Retina (tissue), 1 donor: ENCODE data around the gene NETO2.
A peak's percentile ranks its signal among the peaks of the same experiment; 100 is the strongest.
"Not testable (repeated sequence)": the region's sequence is repeated elsewhere in the genome, so short reads cannot be mapped to it uniquely, and the experiment has no call there.

Experiments used
- DNase-seq: peaks from one replicate; pipeline ENCODE4 v3.0.0-alpha.2; 2016

NETO2 gene, protein sequence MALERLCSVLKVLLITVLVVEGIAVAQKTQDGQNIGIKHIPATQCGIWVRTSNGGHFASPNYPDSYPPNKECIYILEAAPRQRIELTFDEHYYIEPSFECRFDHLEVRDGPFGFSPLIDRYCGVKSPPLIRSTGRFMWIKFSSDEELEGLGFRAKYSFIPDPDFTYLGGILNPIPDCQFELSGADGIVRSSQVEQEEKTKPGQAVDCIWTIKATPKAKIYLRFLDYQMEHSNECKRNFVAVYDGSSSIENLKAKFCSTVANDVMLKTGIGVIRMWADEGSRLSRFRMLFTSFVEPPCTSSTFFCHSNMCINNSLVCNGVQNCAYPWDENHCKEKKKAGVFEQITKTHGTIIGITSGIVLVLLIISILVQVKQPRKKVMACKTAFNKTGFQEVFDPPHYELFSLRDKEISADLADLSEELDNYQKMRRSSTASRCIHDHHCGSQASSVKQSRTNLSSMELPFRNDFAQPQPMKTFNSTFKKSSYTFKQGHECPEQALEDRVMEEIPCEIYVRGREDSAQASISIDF

DNA sequence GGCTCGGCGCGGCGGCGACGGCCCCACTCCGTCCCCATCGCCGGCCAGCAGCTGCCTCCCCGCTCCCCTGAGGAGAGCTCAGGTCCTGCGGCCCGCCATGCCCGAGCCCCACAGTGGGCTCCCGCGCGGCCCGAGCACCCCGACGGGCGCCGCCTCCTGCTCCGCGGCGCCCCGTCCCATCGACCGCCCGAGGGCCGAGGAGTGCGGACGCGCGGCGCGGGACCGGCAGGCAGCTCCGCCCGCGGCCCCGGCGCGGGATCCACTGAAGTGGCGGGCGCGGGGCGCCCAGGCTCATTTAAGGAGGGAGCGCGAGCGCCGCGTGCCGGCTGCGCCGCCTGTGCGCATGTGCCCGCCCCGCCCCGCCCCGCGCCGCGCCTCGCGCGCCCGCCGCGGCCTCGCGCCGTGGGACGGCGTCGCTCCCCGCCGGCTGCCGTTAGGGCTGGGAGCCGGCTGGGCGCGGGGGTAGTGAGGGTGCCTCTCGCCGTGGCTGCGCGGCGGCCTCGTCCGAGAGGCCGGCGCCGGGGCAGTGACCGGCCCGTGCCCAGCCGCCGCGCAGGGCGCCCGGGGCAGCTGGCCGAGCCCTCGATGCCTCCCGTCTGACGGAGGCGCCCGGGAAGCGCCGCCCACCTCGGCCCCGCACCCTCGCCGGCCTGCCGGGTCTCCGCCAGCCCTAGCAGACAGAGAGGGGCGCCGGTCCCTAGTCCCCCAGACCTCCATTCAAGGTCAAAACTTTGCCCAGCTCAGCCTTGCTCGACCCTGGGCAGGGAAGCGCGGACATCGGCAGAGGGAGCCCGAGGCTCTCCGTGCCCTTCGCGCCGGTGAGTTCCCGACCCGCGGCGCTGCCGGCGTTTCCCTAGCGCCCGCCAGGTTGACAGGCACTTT, at the start of gene NETO2:
NETO2 (minus strand) TSS at position 269 of the 882 bp plus-strand sequence. CDS start 333 bp downstream, outside the sequence.
- peak; percentile 90 for DNase-seq

DNA sequence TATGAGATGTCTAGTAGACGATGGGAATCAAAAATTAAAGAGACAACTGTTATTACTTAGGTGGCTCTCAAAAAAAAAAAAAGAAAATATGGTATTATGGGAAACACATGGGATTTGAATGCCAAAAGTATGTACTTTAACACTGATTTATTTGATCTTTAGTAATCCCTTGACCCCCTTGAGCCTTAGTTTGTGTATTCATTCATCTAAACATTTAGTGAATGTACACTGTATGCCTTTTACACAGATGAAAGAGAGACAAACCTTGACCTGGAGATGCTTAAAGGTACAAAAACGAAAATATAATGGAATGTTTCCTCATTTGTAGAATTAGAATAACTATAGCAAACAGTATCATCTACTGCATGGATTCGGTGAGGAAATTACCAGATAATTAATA, 38.6 kb upstream of the NETO2 start:
- no peak for DNase-seq

DNA sequence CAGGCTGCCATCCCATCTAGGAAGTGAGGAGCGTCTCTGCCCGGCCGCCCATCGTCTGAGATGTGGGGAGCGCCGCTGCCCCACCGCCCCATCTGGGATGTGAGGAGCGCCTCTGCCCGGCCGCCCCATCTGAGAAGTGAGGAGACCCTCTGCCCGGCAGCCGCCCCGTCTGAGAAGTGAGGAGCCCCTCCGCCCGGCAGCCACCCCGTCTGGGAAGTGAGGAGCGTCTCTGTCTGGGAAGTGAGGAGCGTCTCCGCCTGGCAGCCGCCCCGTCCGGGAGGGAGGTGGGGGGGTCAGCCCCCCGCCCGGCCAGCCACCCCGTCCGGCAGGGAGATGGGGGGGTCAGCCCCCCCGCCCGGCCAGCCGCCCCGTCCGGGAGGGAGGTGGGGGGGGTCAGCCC, 37.3 kb upstream of the NETO2 start:
- DNase-seq = not testable (repeated sequence)

DNA sequence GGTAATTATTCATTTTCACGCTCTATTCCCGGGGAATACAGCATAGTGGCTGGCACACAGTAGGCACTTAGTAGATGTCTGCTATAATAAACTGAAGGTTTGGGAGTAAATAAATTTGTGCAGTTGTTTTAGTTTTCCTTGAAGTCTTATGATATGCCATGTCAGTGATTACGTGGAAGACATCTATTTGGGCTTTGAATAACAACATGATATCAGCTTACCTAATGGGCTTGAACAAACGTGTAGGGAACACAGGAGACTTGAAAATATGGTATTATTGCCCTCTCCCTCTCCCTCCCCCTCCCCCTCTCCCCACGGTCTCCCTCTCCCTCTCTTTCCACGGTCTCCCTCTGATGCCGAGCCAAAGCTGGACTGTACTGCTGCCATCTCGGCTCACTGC, 36.3 kb upstream of the NETO2 start:
- no peak for DNase-seq

DNA sequence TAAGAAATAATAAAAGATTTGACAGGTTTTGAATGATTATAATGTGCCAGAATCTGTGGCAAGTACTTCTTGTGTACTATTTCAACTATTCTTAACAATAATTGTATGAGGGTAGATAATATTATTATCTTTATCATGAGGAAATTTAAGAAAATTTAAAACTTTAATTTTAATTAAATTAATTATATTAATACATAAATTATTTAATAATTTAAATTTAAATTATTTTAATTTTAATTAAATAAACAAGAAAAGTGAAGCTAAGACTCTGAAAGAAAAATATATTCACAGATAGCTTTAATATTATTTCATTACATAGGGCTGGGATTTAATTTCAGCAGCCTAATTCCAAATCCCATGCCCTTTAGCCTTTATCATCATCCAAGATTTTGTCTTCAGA, 31.4 kb upstream of the NETO2 start:
- DNase-seq = no peak

DNA sequence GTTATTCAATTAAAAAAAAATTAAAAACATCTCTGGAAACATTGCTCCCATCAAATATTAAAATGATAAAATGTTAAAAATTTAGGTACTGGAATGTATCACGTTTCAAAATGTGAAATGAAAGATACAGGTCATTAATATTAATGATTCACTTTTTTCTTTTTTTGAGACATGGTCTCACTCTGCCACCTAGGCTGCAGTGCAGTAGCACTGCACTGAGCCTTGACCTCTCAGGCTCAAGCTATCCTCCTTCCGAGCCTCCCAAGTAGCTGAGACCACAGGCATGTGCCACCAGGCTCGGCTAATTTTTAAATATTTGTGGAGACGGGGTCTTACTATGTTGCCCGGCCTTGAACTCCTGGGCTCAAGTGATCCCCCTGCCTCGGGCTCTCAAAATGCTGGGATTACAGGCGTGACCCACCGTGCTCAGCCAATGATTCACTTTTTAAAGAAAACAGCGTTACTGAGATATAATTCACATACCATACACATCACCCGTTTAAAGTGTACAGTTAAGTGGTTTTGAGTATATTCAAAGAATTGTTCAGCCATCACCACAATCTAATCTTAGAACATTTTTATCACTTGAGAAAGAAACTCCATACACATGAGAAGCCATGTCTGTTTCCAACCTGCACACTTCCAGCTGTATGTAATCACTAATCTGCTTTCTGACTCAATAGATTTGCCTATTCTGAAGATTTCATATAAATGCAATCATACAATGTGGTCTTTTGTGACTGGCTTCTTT, 19.1 kb upstream of the NETO2 start:
- no peak for DNase-seq

DNA sequence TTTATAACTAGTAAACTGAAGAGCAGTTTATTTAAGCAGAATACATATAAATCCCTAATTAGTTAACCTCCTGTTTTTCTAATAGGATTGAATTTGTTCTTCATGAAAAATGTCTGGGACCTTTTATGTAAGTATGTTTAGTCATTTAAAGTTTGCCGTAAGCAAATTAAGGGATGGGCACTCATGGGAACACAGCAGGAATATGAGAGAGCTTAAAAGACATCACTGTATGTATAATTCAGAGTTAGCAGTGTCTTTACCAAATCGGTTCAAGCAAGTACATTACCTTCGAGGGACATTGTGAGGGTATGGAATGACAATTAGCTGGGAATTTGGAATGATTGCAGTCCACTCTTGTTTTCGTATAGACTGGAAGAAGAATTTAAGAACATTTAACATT, 17.7 kb upstream of the NETO2 start:
- DNase-seq = no peak

DNA sequence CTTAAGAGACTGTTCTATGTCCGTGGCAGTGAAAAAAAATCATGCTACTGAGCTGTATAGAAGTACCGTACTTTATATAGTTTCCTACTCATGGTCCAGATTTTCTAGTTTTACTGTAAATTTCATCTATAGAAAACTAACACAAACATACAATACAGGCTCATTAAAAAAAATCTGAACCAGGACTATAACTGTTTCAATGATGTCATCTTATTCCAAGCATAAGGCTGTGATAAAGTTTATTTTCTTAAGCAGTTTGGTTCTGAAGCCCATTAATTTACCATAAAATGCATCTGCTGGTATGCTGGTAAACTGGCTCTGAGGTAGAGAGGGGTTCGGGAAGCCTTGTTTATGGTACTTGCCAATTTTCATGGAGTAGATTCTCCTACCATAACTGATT, 16.7 kb upstream of the NETO2 start:
- DNase-seq = no peak

DNA sequence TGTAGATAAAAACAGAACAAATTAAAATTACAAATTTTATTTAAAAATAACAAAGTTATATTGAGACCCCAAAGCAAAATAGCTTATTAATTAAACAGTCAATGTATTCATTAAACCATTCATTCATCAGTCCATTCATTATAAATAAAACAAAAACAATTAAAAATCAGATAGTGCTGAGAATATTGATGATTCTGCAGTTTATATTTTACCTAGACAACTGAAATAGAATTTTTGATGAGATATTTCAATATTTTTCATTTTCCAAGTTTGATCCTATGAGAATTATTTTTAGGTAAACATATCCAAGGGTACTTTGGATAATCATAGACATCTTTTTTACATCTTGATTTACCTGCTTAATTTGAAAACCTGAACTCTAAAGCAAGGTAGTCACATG, 15.2 kb upstream of the NETO2 start:
- DNase-seq = no peak

DNA sequence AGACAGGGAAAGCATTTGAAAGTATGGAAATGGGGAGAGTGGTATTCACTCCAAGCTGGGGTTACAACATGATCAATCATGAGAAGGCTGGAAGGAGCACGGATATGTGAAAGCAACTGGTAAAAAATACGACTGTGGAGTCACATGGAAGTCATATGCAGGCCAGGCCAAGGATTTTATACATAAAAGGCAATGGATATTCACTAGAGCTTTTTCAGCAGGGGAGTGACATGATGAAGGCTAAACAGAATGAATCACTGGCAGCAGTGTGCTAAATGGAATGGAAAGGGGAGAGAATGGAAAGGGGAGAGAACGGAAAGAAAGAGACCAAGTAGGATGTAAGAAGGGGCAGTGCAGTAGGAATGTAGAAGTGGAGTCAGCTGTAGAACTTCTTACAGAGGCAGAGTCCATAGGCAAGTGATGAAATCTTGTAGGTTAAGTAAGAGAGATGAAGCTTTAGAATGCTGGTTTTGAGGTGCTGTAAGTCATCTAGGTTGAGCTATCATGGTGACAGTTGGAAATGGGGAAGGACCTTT, 13.0 kb upstream of the NETO2 start:
- DNase-seq = no peak

DNA sequence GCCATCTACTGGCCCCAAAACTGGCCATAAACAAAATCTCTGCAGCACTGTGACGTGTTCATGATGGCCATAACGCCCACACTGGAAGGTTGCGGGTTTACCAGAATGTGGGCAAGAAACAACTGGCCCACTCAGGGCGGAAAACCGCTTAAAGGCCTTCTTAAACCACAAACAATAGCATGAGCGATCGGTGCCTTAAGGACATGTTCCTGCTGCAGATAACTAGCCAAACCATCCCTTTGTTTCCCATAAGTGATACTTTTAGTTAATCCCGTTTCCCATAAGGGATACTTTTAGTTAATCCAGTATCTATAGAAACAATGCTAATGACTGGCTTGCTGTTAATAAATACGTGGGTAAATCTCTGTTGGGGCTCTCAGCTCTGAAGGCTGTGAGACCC, 8.8 kb upstream of the NETO2 start:
- DNase-seq = not testable (repeated sequence)

DNA sequence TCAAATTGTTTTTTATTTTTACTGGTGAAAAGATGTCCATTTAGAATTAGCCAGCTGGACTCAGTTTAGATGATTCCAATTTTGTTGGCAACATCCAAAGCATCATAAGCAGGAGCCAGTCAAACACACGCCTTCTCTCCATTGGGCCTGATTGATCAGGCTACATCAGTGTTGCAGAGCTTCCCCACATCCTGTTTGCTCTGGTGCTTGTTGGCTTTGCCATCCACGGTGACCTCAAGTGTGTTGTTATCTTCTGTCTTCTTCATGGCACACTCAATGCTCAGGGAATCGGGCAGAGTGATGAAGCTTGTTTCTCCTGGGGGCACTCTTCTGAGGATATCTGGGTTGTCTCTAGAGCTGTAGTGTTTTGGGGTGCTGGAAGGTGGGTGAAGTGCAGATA, 6.3 kb upstream of the NETO2 start:
- no peak for DNase-seq

DNA sequence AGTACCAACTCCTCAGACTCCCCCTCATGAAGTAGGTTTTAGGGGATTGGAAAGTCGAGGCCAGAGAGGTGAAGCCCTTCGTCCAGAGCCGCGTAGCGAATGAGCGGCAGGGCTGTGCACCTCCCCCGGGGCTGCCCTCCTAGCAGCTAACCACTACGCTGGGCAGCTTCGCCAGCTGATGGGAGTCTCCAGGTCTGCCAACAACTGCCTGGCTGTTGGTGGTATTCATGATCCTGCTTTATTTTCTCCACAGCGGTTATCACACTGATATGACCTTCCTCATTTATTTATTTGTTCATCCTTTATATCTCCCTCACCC, 773 bp upstream of the NETO2 start:
- no peak for DNase-seq

DNA sequence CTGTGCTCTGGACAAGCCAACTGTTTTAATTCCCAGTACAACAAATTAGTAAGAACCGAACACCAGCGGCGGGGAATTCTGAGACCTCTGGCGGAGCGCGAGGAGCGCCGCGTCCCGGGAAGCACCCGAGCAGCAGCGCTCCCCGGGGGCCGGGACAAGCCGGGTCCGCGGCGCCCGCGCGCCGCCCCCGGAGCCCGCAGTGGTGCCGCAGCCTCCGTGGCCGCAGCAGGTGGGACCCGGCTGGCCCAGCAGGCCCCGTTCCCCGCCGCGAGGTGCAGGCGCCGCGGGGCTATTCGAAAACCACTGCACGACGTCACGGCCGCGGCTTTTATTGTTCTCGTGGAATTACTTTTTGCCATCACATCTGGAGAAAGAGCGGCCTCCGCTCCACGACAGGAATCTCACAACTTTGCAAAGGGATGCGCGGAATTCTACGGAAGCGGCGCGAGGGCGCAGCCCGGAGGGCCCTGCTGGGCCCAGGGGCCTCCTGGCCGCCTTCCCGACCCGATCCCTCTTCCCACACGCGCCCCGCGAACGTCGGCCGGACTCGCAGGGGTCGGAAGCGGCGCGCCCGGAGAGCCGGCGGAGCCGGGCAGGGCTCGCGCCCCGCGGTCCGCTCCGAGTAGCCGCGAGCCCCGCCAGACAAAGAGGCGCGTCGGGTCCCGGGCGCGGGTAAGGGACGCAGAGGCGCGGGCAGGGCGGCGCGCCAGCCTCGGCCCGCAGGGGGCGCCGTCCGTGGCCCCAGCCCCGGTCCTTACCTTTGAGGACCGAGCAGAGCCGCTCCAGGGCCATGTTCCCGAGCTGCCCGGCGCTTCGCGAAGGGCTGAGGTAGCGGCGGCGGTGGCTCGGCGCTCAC, 696 bp downstream of the NETO2 start:
- DNase-seq = peak; percentile 93

DNA sequence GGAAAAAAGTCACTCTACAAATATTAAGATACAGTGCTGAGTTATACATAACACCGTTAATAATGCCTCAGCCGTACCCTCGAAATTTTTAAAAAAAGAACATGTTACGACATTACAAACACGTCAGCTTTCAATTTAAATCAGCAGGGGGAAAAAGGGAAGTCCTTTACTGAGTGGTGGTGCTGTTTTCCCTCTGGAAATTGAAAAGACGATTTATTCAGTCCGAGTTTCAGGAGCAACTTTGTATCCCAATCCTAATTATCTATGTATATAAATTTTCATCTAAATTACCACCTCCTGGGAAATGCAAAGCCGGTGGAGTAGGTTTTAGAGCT, 1.3 kb downstream of the NETO2 start:
- DNase-seq = no peak

DNA sequence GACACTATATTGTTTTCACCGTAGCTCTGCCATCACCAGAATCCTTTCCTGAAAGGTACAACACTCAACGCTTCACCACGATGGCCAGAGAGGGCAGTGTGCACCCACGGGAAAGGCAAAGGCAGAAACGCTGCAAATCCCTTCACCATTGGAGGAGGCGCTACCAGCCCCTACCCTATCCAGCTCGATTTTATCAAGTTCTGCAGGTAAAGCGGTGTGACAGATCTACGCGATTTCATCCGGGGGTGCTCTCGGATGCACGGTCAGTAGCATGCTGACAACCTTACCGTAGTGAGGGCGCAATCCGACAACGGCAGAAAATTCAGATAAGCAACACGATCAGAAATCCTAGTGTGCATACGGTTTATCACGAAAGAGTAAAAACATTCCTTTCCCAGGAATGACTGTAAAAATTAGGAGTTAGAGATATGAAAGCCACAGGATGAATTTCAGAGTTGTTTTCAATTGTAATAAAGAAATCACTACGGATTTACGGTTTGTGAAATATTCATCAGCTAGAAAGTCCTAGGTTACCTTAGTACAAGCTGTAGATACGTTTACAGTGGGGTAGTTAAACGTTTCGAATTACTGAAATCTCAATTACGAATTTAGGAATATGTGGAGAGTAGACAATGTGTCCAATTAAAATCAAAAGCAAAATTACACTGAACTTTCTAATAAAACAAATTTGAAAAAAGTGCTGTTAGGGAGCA, 1.8 kb downstream of the NETO2 start:
- DNase-seq = peak; percentile 80

DNA sequence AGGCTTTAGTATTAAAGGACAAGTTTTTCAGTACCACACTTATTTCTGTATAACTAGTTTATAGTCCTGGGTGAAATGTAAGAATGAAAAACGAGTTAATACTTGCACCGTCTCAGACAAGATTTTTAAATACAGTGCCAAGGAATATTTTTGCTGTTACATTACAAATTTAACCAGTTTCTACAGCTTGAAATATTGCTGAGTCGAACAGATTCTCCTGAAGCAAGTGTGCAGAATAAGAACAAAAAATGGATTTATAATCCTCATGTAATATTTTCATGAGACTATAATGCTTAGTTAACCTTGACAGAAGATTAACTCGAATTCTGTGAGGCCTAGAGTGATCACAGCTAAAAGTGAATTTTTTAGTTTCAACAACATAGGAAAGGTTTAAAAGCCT, 3.1 kb downstream of the NETO2 start:
- no peak for DNase-seq

DNA sequence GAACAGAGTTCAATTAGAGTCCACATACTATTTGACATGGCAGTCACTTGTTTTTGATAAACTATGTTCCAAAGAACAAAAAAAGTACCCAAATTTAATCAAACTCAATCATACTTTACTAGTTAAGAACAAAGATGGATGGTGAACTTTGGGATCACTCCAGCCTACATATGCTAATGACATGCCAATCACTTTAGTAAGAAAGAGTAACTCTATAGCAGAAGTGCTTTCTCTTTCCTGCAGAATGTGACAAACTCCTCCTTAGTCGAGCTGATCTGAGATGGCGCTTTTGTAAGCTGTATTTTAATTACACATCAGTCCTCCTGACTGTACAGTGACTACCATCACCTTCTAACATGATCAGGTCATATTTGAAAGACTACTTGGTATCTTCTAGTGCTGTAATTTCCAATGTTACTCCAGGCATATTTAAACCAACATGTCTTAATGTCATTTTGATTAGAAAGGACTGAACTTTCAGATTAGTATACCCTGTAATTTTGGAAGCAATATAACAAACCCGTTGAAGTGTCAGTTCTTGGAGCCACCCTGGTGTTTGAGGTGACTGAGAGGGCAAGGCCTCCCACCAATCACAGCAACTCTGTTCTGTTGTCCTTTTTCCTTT, 4.1 kb downstream of the NETO2 start:
- DNase-seq = no peak

DNA sequence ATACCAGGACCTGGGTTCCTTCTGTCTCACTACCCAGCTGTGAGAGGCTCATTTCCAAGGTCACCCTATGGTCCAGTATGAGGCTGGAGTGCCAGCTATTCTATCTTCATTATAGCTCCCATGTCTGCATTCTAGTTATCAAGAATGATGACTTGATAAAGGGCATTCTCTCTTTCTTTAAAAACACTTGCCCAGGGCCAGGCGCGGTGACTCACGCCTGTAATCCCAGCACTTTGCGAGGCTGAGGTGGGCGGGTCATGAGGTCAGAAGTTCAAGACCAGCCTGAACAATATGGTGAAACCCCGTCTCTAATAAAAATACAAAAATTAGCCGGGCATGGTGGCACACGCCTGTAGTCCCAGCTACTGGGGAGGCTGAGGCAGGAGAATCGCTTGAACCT, 5.8 kb downstream of the NETO2 start:
- DNase-seq = not testable (repeated sequence)

DNA sequence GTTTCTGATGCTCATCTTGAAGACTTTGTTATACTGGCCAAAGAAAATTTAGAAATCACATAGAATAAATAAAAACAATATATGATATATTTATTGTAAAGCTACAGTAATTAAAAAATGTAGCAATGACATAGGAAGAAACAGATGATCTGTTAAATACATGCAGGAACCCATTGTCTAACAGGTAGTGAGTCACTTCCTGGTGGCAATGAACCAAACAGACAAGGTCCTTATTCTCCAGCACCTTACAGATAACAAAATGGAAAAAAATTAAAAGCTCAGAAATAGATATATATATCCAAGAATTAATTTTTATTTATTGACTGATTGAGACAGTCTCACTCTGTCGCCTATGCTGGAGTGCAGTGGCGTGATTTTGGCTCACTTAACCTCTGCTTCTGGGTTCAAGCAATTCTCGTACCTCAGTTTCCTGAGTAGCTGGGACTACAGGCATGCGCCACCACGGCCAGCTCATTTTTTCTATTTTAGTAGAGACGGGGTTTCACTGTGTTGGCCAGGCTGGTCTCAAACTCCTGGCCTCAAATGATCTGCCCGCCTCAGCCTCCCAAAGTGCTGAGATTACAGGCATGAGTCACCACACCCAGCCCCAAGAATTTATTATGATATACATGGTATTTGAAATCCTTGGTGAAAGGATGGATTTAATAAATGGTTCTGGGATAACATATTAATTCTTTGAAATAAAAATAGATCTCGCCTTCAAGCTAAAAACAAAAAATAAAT, 7.5 kb downstream of the NETO2 start:
- DNase-seq = no peak
